Keratinocyte (primary cell): ENCODE measurements around the gene PHRF1. TPM values are rescaled to one million over a fixed set of nuclear protein-coding genes. Genes with fewer than 3 reads are reported as not detected.

Experiments
- DNase-seq: peaks from one replicate; pipeline ENCODE4 v3.0.0-alpha.2; 2011; ENCODE audit warnings: low read depth, missing footprints, low spot score
- FAIRE-seq: peaks from 2 replicates; lab custom pipeline; 2011; peaks lifted over from hg19 to GRCh38; lab: Jason Lieb, UNC
- H2AFZ ChIP-seq: 2 replicates; pipeline ENCODE4 v1.6.0; 2012; ENCODE audit warnings: low read length, control low read depth, inconsistent platforms; ENCODE audit not compliant: control insufficient read depth
- H3K27ac ChIP-seq: 2 replicates; pipeline ENCODE4 v1.5.1; 2011; ENCODE audit warnings: low read length; ENCODE audit not compliant: control insufficient read depth, insufficient read depth
- H3K27me3 ChIP-seq: 3 replicates; pipeline ENCODE4 v1.6.0; 2011; ENCODE audit warnings: low read length; ENCODE audit not compliant: control insufficient read depth, insufficient read depth; ENCODE audit errors: extremely low read depth
- H3K36me3 ChIP-seq, 2 experiments: 2 replicates in 1 of 2; 3 replicates in 1 of 2; pipeline ENCODE4 v1.5.1; 2011; ENCODE audit warnings: low read length in 2 of 2, mild to moderate bottlenecking in 1 of 2; ENCODE audit not compliant: control insufficient read depth in 2 of 2, insufficient read depth in 2 of 2; ENCODE audit errors: extremely low read depth in 1 of 2
- H3K4me1 ChIP-seq: 3 replicates; pipeline ENCODE4 v1.5.1; 2011; ENCODE audit warnings: low read length; ENCODE audit not compliant: control insufficient read depth, insufficient read depth; ENCODE audit errors: extremely low read depth
- H3K4me2 ChIP-seq: 3 replicates; pipeline ENCODE4 v1.6.0; 2011; ENCODE audit warnings: low read depth, low read length; ENCODE audit not compliant: control insufficient read depth, insufficient read depth; ENCODE audit errors: extremely low read depth
- H3K4me3 ChIP-seq, 3 experiments: fragments of 200-600 bp in 1 of 3; sonication (generic) in 1 of 3; 2 replicates in 2 of 3; 3 replicates in 1 of 3; pipeline ENCODE4 v1.5.1; 2011 to 2016; ENCODE audit warnings: low read length in 3 of 3, mild to moderate bottlenecking in 3 of 3, control low read depth in 2 of 3, inconsistent platforms in 1 of 3, low read depth in 1 of 3, mixed read lengths in 1 of 3, mixed run types in 1 of 3, moderate library complexity in 1 of 3; ENCODE audit not compliant: control insufficient read depth in 2 of 3, insufficient read depth in 2 of 3; ENCODE audit errors: extremely low read depth in 1 of 3
- H3K79me2 ChIP-seq: 2 replicates; pipeline ENCODE4 v1.6.0; 2012; ENCODE audit warnings: low read length; ENCODE audit not compliant: control insufficient read depth, insufficient read depth
- H3K9ac ChIP-seq: 3 replicates; pipeline ENCODE4 v1.6.0; 2011; ENCODE audit warnings: low read length; ENCODE audit not compliant: control insufficient read depth, insufficient read depth; ENCODE audit errors: extremely low read depth
- H3K9me1 ChIP-seq: 3 replicates; pipeline ENCODE4 v1.6.0; 2011; ENCODE audit warnings: low read length; ENCODE audit not compliant: control insufficient read depth, insufficient read depth; ENCODE audit errors: extremely low read depth
- H3K9me3 ChIP-seq: 2 replicates; pipeline ENCODE4 v1.5.1; 2012; ENCODE audit warnings: low read depth, low read length; ENCODE audit not compliant: control insufficient read depth
- H4K20me1 ChIP-seq: 3 replicates; pipeline ENCODE4 v1.6.0; 2011; ENCODE audit warnings: low read length; ENCODE audit not compliant: control insufficient read depth, insufficient read depth; ENCODE audit errors: extremely low read depth
- CTCF ChIP-seq, 3 experiments: IDR thresholded peaks in 1 of 3; conservative IDR thresholded peaks in 1 of 3; optimal IDR thresholded peaks in 1 of 3; 2 replicates in 2 of 3; 3 replicates in 1 of 3; pipeline versions ENCODE3 to v1.5.1; 2011; ENCODE audit warnings: low read length in 3 of 3, mild to moderate bottlenecking in 3 of 3, moderate library complexity in 2 of 3, control low read depth in 1 of 3, inconsistent platforms in 1 of 3; ENCODE audit not compliant: insufficient read depth in 2 of 3; ENCODE audit errors: extremely low read depth in 1 of 3
- EZH2 ChIP-seq: IDR thresholded peaks from one replicate; pipeline ENCODE4 v1.6.1; 2012; ENCODE audit warnings: inconsistent platforms, mild to moderate bottlenecking, low read length, moderate library complexity
- dilution Hi-C: fragments of 300-500 bp; cut with MboI; formaldehyde crosslinking; loops from one replicate; pipeline ENCODE4 v1.7.0; 2020; ENCODE audit warnings: low sequenced_read_pairs; ENCODE audit not compliant: extremely low pct_ligation_motif_present
- polyA plus RNA-seq, 5 experiments: library from polyadenylated mRNA; depleted of rRNA in 3 of 5; stranded (reverse) in 3 of 5; stranded (forward) in 1 of 5; unstranded in 1 of 5; fragments of >200 nt; gene quantifications; 1 replicate in 1 of 5; 2 replicates in 3 of 5; 3 replicates in 1 of 5; pipeline versions ENCODE4 v1.2.1 to v1.2.3, GENCODE V29; 2011 to 2012; ENCODE audit warnings: missing spikeins in 2 of 5, low read depth in 1 of 5, low replicate concordance in 1 of 5

Gene PHRF1
- polyA plus RNA-seq, 1 donor (not counting 4 experiments of a cell fraction or from before 2014, with no cell fraction given): 10.7 TPM

GRCh38 chr11:609341-609811 is 33.1 kb downstream of the PHRF1 start:
- no peak for FAIRE-seq

GRCh38 chr11:610146-610801 is 34.0 kb downstream of the PHRF1 start:
- Histone ChIP-seq H3K79me2 (peaks cover under 1% of the 10 kb centered on the region), H2AFZ (no peak overlapping the region), H3K9me1 (no peaks in the 10 kb centered on the region), H3K4me2 (no peak overlapping the region), H3K27me3 (no peaks in the 10 kb centered on the region), H4K20me1 (peaks cover 15% of the 10 kb centered on the region), H3K9ac (no peak overlapping the region), H3K4me3 (no peak overlapping the region), H3K4me1 (peaks cover 35% of the 10 kb centered on the region), H3K9me3 (no peaks in the 10 kb centered on the region), H3K36me3 (peaks cover 50 to 60% of the 10 kb centered on the region in 2 experiments), H3K27ac (no peak overlapping the region)
- DNase-seq (no peak), FAIRE-seq (no peak)
- TF ChIP-seq EZH2 (no peak), CTCF (optimal IDR thresholded peaks at IDR 0.05 in 1 of 3, IDR thresholded peaks at IDR 0.05 in 1 of 3, conservative IDR thresholded peaks at IDR 0.05 in 1 of 3; ENCODE audit: extremely low read depth in 1 of 3, insufficient read depth in 2 of 3, low read length in 3 of 3) (no peak)
- dilution Hi-C loops: no loop called here

More at GRCh38 chr11:609341-609811, 33.1 kb downstream of the PHRF1 start:
- no peaks in the 10 kb centered on the region for H3K27me3 ChIP-seq
- no peak overlapping the region for H3K4me3 ChIP-seq
- no peak overlapping the region for H3K4me2 ChIP-seq
- no peaks in the 10 kb centered on the region for H3K9me1 ChIP-seq
- H3K9me3 ChIP-seq: no peaks in the 10 kb centered on the region
- DNase-seq: no peak
- TF ChIP-seq CTCF (optimal IDR thresholded peaks at IDR 0.05 in 1 of 3, IDR thresholded peaks at IDR 0.05 in 1 of 3, conservative IDR thresholded peaks at IDR 0.05 in 1 of 3; ENCODE audit: extremely low read depth in 1 of 3, insufficient read depth in 2 of 3, low read length in 3 of 3) (no peak), EZH2 (no peak)
- no peak overlapping the region for H3K9ac ChIP-seq
- H4K20me1 ChIP-seq: peaks cover 15% of the 10 kb centered on the region
- H3K79me2 ChIP-seq: no peaks in the 10 kb centered on the region
- peaks cover 31% of the 10 kb centered on the region for H3K4me1 ChIP-seq
- no peak overlapping the region for H2AFZ ChIP-seq
- dilution Hi-C loops: no loop called here
- peaks cover 57 to 69% of the 10 kb centered on the region in 2 experiments for H3K36me3 ChIP-seq
- H3K27ac ChIP-seq: no peak overlapping the region
